ENCODE results near the gene AGMAT. TPM values are rescaled to one million over a fixed set of nuclear protein-coding genes. Genes with fewer than 3 reads are reported as not detected.

Gene AGMAT
- total and polyA plus RNA-seq, 9 of the 15 experiments (the other 6 are each of a cell fraction or from before 2014, with no cell fraction given): not detected

GRCh38 chr1:15620155-15620545 is 35.3 kb upstream of the AGMAT start (continued):
- no peak for TF ChIP-seq PATZ1 (CRISPR knock-in tag; IDR thresholded peaks at IDR 0.05; ENCODE audit: borderline replicate concordance)
- peak; percentile 24; the same call in 1 of the 2 replicates for TF ChIP-seq SOX6 (IDR thresholded peaks at IDR 0.05)
- TF ChIP-seq SMAD4 (CRISPR knock-in tag; conservative IDR thresholded peaks at IDR 0.05): peak; percentile 78
- TF ChIP-seq KAT2B (IDR thresholded peaks at IDR 0.05; ENCODE audit: low read depth, low read length): no peak
- TF ChIP-seq ZNF140 (CRISPR knock-in tag; IDR thresholded peaks at IDR 0.05): no peak
- TF ChIP-seq WHSC1 (IDR thresholded peaks at IDR 0.05; ENCODE audit: low read length): no peak
- TF ChIP-seq ZNF124 (CRISPR knock-in tag; IDR thresholded peaks at IDR 0.05): no peak
- TF ChIP-seq TBL1XR1 (IDR thresholded peaks at IDR 0.05; ENCODE audit: low read length in 2 of 2): peak in 1 of 2 experiments; percentile 52; a peak in 1 of 4 replicates
- peak in 1 of 2 experiments; percentile 22; a peak in 1 of 4 replicates for TF ChIP-seq RAD21 (CRISPR knock-in tag; conservative IDR thresholded peaks at IDR 0.05 in 1 of 2, IDR thresholded peaks at IDR 0.05 in 1 of 2)
- TF ChIP-seq ZBTB1 (CRISPR knock-in tag; IDR thresholded peaks at IDR 0.05; ENCODE audit: borderline replicate concordance, low read depth): no peak
- TF ChIP-seq, protein P1, sequence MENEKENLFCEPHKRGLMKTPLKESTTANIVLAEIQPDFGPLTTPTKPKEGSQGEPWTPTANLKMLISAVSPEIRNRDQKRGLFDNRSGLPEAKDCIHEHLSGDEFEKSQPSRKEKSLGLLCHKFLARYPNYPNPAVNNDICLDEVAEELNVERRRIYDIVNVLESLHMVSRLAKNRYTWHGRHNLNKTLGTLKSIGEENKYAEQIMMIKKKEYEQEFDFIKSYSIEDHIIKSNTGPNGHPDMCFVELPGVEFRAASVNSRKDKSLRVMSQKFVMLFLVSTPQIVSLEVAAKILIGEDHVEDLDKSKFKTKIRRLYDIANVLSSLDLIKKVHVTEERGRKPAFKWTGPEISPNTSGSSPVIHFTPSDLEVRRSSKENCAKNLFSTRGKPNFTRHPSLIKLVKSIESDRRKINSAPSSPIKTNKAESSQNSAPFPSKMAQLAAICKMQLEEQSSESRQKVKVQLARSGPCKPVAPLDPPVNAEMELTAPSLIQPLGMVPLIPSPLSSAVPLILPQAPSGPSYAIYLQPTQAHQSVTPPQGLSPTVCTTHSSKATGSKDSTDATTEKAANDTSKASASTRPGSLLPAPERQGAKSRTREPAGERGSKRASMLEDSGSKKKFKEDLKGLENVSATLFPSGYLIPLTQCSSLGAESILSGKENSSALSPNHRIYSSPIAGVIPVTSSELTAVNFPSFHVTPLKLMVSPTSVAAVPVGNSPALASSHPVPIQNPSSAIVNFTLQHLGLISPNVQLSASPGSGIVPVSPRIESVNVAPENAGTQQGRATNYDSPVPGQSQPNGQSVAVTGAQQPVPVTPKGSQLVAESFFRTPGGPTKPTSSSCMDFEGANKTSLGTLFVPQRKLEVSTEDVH (IDR thresholded peaks at IDR 0.05; ENCODE audit: low read depth, partially characterized antibody): no peak
- peak; percentile 86 to 88; a peak in 3 of 4 replicates for TF ChIP-seq FOXA3 (CRISPR knock-in tag; conservative IDR thresholded peaks at IDR 0.05 in 1 of 2, IDR thresholded peaks at IDR 0.05 in 1 of 2)
- TF ChIP-seq, protein P2, sequence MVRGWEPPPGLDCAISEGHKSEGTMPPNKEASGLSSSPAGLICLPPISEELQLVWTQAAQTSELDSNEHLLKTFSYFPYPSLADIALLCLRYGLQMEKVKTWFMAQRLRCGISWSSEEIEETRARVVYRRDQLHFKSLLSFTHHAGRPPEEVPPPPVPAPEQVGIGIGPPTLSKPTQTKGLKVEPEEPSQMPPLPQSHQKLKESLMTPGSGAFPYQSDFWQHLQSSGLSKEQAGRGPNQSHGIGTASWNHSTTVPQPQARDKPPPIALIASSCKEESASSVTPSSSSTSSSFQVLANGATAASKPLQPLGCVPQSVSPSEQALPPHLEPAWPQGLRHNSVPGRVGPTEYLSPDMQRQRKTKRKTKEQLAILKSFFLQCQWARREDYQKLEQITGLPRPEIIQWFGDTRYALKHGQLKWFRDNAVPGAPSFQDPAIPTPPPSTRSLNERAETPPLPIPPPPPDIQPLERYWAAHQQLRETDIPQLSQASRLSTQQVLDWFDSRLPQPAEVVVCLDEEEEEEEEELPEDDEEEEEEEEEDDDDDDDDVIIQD (CRISPR knock-in tag; IDR thresholded peaks at IDR 0.05): no peak
- TF ChIP-seq TGIF2 (CRISPR knock-in tag; IDR thresholded peaks at IDR 0.05): no peak
- peak; percentile 13 for TF ChIP-seq HDAC3 (IDR thresholded peaks at IDR 0.05; ENCODE audit: borderline replicate concordance, partially characterized antibody)
- TF ChIP-seq, protein P3, sequence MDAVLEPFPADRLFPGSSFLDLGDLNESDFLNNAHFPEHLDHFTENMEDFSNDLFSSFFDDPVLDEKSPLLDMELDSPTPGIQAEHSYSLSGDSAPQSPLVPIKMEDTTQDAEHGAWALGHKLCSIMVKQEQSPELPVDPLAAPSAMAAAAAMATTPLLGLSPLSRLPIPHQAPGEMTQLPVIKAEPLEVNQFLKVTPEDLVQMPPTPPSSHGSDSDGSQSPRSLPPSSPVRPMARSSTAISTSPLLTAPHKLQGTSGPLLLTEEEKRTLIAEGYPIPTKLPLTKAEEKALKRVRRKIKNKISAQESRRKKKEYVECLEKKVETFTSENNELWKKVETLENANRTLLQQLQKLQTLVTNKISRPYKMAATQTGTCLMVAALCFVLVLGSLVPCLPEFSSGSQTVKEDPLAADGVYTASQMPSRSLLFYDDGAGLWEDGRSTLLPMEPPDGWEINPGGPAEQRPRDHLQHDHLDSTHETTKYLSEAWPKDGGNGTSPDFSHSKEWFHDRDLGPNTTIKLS (IDR thresholded peaks at IDR 0.05; ENCODE audit: borderline replicate concordance, low read depth): no peak
- TF ChIP-seq CREB1 (IDR thresholded peaks at IDR 0.05): no peak
- TF ChIP-seq CREB1 (CRISPR knock-in tag; IDR thresholded peaks at IDR 0.05): no peak

Data from K562 (cell line).